ENCODE data around the gene CNTNAP5.

The CNTNAP5 gene

DNA sequence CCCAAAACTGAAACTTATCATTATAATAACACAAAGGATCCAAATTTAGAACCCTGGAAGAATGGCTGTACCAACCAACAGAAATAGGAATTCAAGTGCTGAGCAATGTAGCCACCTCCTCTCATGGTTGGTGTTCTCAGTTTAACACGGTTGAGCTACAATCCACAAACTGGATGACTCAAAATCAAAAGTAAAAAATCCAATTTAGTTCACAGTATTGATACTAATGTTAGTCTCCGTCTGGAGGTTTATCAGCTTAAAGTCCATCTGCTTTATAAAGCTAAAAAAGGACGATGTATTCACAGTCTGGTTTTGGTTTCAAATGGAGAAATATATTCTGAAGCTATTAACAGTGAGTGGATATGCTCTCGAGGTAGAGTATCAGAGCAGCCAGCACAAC lies 40.5 kb downstream of the CNTNAP5 start:
- DNase-seq = no peak

DNA sequence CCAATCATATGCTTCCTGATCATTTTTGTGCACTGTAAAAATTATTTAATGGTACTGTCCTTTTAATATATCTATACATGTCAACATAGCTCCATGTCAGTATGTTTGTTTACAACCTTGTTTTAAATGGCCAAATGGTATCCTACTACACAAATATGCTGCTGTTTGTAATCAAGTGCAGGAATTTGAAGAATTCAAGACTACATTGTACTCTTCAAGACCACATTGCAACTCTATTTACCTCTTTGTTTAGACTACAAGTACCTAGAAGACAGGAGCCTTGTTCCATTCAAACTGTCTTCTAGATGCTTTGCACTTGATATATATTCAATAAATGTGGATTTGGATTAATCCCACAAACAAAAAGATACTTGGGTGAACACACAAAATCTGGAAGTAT lies 41.7 kb downstream of the CNTNAP5 start:
- DNase-seq = no peak

DNA sequence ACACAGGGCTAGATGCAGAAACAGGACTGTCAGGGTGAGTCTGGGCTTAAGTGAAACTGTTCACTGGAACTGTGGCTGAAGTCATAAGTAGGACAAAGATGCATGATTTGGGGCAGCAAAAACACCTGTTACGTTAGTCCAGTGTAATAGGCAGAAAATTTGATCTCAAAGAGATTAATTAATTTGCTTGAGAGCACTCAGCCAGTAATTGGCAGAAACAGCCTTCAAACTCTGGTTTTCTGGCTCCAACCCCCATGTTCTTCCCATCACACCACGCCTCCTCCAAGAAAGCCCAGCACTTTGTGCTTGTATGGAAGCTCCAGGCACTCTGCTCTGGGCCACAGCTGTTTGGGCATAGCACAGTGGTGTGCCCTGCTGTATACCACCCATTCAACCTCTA lies 54.0 kb downstream of the CNTNAP5 start:
- DNase-seq = no peak

DNA sequence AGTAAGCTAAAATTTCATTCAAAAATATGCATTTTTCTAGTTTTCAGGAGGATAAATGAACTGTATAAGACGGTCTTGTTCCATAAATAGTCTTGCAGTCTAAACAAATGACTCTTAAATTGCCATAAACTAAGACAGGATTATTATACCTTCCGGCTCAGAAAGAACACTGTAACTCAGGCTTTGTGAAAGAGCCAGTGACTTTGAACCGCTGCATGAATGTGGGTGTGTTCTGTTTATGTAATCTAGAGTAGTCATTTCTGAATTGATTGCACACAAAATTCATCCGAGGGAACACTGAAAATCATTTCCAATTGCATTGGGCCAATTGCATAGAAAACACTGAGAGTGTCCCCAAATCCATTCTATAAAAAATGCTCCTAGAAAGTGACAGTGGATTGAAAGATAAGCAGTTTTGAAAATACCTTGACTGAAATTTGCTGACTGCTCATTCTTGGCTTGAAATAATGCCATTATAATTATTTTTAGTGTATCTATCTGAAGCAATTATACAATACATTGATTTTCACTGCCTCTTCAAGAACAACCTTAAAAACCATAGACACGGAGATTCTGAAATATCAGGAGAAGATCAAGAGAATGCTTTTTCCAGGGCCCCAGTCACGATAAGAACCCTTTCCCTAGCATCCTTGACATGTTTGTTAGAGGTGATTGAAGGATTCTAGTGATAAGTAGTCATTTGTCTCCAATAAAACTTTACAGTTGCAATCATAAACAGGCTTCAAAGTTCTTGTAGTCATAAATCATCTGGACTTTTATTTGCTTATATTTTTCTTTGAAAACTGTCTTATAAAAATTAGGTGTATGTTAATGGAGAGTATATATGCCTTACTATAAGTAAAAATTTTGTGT lies 55.4 kb downstream of the CNTNAP5 start:
- no peak for DNase-seq

DNA sequence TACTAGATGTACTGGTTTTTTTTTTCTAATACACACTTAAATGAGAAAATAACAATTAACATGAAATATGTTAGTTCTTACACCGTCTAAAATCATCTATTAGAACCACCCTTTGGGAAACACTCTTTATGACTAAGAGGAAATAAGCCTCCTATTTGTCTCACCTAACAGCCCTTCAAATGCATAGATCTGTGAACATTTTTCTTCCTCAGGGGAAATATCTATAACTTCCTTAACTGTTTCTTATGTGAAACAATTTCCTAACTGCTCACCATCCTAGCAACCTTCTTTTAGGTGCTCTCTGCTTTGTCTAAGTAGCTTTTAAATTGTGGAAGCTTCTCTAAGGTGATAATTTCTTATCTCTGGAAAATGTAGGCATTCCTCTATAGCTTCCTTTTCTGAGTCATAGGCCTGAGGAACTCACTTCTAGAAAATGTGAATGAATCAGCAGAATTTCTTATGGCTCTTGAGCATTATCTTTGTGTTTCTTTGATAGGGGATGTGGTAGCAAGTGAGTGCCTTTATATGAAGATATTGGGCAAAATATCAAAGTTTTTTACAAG lies 56.1 kb downstream of the CNTNAP5 start:
- no peak for DNase-seq

DNA sequence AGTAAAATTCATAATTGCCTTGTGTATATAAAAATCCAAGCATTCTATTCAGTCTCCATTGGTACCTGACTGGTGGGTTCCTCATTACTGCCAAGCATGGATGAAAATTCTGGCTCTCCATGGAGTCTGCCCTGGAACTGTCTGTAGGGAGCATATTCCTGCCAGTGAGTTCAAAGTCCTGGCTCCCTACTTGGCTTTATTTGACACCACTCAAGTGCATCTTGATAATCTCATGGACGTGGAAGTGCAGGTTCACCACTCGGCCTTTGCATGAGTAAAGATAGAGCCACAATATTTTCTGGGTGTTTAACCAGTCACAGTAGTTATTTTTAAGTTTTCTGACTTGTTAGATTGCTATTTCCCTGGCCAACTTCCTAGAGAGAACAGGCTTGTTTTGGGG lies 63.5 kb downstream of the CNTNAP5 start:
- no peak for DNase-seq

DNA sequence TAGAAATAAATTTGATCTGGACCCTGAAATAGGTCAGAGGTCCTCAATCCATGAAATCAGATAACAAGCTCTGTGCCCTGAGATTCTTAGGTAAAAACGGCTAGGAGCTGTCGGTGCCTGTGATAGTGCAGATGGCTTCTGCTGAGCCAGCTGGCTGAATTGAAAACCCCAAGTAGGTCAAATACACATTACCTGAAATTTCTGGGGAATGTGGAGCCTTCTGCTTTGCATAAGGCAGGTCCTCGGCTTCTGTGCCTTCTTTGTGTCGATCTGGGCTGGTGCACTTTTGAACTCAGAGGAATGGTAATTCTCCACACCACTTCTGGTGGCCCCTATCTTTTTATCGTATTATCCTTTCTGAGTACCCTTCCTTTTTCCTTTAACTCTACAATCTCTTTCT lies 66.6 kb downstream of the CNTNAP5 start:
- DNase-seq = no peak

DNA sequence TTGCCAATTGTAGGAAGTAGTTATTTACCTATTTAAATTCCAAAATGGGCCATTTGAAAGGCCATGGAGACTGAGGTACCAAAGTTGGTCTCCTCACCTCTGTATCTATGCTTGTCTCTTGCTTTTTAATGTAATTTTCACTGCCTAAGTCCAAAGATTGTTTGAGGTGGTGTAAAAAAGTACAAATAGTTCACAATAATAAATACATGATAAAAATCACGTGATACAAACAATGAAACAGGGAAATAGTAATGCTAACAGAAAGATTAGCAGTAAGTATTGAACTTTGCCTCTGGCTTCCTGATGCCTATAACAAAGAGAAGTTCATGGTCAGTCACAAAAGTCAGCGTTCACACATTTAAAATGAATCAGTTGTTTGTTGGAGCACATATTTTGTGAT lies 67.6 kb downstream of the CNTNAP5 start:
- DNase-seq = no peak

DNA sequence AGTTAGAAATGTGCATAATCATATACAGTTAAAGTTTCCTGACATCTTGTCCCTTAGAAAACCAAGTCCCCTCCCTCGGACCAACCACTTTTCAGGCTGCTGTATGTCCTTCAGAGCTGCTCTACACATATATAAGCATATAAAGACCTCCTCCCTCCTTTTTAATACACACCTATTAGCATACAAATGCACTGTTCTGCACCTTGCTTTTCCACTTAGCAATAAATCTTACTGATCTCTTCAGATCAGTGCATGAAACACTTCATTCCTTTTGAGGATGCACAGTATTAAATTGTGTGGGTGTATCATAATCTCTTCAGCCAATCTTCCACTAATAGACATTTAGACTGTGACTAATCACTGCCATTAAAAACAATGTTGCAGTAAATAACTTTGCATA lies 79.8 kb downstream of the CNTNAP5 start:
- DNase-seq = no peak

DNA sequence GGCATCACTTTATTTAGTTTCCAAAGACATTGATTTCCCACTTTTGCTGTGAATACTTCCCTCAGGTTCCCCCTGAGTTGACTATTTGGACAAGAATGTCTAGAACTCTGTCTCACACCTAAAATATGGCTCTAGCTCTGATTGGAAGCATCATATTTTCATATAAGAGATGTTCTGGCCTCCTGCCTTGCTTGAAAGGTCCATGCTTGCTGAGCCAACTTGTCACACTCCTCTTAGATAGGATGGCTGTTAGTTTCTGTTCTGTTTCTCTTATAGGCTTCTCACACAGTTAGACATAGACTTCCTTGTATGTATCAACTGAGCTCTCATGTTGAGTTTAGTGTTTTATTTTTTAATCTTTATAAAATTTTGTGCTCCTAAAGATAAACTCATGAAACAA lies 87.1 kb downstream of the CNTNAP5 start:
- no peak for DNase-seq

DNA sequence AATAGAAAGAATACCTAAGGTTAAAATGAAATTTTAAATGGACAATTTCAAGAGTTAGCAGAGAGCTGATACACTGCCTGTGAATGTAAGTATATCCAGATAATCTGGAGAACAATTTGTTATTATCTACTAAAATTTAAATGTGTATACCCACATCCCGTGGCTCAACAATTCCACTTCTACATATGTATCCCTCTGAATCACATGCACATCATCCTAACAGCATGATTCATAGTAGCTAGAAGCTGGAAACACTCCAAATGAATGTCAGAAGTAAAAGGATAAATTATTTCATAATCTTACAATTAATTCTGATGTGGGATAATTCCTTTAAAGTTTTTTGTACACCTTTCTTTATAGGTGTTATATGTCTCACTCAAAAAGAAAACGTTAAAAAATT lies 87.9 kb downstream of the CNTNAP5 start:
- DNase-seq = no peak

DNA sequence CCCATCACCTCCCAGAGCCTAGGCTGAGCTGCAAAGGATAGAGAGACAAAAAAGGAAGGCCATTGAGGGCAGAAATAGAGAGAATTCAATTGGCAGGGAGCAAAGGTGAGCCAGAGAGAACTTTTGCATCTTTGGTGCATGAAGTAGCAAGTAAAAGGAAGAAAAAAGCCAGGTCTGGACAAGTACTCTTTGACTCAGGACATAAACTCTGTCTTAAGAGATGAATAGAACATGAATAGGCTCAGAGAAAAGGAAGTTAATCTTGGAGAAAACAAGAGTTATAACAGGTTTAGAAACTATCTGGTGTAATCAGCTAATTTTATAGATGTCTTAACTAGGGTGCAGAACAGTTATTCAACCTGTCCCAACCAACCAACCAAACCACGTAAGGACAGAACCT lies 95.2 kb downstream of the CNTNAP5 start:
- no peak for DNase-seq

DNA sequence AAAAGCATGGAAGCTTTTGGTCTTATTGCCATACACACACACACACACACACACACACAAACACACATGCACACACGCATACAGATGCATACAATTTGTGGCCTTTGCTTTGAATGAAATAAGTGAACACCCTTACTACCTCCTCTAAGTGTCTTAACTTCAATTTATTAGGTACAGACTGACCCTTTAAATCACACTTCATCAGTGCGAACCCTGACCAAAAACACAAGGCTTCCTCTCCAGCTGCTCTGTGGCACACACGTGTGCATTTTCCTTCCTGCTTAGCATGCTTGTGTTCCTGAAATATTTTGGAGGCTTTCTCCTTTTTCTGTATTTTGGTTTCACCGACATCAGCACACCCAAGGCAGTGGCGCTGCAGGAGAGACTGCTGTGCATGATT lies 96.0 kb downstream of the CNTNAP5 start:
- DNase-seq = no peak

DNA sequence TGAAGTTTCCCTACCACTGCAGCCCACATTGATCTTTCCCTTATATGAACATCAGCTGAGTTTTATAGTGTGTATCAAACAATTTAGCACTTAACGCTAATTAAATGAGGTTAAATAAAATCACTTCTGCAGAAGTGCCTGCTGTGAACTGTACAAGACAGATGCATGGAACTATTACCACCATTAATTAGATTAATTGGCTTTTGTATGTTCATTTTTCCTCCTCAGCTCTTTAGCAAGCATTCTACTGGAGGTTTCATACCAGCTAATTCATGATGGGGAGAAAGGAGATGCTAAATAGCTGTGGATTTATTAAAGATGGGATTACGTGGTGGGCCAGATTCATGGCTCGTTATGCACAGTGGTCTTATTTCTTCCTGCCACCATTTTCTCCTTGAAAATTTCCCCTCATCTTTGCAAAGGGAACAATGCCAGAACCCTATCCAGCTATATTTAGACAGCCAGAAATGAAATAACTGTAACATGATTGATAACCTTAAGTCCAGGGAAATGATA lies 96.7 kb downstream of the CNTNAP5 start:
- DNase-seq = no peak

DNA sequence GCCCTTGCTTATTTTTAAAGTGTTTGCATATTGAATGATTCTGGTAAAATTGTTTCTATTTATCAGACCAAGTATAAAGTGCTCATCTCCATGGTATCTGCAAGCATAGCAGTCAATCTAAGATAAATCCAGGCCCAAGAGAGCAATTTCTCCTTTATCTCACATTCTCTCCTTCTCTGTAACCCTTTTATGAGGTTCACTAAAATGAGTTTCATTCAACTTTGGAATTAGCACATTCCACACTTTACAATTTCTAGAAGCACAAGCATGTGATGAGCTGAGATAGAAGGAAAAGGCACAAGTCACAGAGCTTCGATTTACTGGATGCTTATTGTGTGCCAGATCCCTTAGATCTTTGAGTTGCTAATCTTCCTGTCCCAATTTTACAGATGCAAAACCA lies 97.3 kb downstream of the CNTNAP5 start:
- DNase-seq = no peak

DNA sequence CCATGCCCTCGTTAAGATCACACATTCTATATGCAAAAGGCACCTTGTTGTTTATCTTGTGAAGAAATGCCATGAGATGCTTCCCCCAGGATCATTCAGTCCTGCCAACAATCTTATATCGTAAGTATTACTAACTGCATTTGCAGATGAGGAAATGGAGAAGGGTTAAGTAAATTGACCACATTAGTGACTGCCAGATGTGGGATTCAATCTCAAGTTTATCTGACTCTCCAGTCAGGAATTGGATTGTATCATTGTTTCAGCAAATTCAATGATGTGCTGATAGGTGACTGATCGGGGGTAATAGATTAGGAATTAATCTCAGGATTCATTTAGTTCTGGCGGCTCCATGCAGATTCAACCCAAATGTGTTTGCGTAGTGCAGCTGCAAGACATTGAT lies 106.2 kb downstream of the CNTNAP5 start:
- no peak for DNase-seq

DNA sequence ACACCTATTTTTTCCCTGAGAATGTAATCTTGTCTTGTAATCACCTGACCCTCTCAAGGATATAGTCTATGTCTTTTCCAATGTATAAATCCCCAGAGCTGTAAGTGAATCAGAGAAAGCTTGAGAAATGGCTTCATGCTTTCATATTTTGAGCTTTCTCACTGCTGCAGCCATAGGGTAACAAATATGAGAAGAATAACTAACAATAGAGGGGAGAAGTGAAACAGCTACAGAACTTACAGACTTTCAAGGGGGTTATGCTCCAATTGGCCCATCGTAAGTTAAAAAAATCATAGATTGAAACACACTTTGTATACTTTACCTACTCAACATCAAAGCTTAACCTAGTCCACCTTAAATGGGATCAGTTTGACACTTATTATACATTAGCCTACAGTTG lies 111.0 kb downstream of the CNTNAP5 start:
- DNase-seq = no peak

DNA sequence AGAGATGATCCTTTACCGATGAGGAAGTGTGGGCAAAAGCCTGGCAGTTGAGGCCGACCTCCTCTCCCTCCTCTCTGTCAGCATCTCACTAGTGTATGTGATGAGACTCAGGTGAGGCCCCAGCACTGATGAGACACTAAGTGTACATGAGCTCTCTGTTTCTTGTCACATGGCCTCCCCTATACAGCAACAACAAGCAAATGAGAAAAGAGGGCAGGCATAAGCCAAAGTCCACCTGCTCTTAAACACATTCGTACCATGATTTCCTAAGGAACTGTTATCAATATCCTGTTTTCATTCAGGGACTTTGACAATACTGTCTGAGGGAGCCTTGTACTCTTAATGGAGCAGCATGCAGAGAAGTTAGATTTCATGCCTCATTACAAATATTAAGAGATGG lies 113.0 kb downstream of the CNTNAP5 start:
- DNase-seq = no peak

DNA sequence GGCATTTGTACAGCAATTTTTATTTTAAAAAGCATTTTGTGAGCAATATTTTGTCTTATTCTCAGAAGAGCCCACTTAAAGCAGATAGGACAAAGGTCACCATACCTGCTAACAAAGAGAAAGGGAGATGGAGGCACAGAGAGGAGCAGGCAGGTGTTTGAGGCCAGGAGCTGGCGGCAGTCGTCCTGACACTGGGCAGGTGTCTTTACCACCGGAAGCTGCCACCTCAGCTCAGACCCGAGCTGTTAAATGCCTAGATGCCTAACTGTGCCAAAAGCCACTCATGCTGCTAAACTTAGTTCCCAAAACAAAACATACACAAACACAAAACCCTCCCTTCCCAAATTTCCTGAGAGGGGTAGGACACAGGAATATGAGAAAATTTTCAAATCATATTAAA lies 120.9 kb downstream of the CNTNAP5 start:
- no peak for DNase-seq

DNA sequence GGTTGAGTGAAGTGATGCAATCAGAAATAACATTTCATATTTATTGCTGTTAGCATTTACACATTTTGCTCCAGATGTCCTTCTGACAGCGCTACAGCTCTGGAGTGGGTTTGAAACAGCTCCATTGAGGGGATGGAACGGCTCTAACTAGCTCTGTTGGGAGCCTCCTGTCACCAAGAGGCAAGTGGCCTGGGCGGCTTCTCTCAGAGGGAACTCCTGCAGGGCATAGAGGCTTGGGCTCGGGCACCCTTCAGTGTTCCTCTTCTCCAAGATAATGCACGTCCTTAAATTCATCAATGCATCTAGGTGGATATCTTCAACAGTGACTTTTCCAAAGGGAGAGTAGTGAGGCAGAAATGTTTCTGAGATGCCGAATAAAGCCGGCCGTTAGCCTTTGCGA lies 122.5 kb downstream of the CNTNAP5 start:
- no peak for DNase-seq

DNA sequence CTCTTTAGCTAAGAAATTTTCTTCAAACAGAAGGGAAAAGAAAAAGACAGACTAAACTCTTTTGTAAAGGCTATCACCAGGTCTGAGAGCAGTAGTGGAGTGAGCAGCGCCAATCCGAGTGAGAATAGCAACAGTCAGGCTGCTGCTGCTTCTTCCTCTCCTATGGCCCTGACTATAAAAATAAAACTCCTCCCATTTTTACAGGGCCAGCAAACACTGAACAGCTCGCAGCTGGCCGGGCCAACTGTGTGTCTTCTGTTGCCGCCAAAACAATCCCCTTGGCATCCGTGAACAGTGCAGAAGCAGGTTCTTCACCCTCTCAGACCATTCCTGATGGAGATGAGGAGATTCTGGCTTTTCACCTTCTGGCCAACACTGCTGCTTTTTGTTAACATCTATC lies 124.5 kb downstream of the CNTNAP5 start:
- no peak for DNase-seq

DNA sequence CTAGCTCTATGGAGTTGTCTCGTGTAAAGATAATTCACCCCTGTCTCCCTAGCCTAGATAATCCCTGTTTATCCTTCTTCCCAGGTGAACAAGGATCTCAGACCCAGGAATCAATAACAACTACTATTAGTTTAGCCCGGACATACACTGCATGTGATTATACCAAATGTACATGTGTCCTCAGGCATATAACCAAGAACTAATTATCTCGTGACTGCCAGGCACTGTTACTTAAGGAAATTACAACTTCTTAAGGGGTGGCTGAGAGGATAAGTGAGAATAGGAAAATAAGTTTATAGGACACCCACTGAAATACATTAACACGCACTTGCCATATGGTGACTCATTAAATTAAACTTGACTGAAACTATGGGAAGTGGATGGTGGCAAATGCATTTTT lies 126.6 kb downstream of the CNTNAP5 start:
- no peak for DNase-seq

DNA sequence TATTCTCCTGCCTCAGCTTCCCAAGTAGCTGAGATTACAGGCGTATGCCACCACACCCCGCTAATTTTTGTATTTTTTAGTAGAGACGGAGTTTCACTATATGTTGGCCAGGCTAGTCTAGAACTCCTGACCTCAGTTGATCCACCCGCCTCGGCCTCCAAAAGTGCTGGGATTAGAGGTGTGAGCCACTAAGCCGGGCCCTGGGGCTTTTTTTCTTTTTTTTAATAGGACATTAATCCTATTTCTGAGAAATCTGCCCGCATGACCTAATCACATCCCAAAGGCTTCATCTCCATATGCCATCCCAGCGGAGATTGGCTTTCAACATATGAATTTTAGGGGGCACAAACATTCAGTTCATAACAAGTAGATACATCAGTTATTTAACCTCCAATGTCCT lies 128.6 kb downstream of the CNTNAP5 start:
- DNase-seq = no peak

DNA sequence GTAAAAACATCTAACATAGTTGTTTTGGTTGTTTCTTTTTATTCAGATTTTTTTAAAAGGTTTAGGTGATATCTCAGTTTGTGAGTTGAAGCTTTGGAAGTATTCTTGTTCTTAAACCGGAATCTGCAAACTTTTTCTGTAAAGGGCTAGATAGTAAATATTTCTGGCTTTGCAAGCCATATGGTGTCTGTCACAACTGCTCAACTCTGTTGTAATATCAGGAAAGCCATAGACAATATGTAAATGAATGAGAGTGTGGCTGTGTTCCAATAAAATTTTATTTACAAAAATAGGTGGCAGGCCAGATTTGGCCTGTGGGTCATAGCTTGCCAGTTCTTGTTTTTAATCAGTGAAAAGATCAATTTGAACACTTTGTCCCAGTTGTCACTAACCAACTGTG lies 134.1 kb downstream of the CNTNAP5 start:
- DNase-seq = no peak

DNA sequence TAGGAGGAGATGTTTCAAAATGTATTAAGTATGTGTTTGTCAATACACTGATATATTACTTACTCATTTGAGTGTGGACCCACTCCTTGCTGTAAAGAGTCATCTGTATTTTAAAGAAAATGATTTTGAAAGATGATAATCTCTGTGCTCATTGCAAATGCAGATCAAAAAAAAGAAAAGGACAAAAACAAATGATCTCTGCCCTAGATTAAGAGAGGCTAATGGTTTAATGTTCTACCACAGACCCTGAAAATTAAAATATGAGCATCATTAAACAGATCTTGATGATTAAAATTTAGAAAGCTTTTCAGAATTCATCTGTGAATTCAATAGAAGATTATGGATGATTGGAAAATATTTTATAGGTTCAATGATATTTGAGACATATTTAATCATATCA lies 136.5 kb downstream of the CNTNAP5 start:
- DNase-seq = no peak

Data from activated CD4-positive, CD25-positive, alpha-beta regulatory T cell (primary cell).